A549 (cell line): ENCODE data around the gene SFXN3. TPM values are rescaled to one million over a fixed set of nuclear protein-coding genes. Genes with fewer than 3 reads are reported as not detected.

Experiments used
- ATAC-seq, 2 experiments: fragments of 200-7000 bp in 1 of 2; fragments of >200 bp in 1 of 2; cut with Nextera tagmentation in 1 of 2; cut with Tn5 transposase in 1 of 2; 3 replicates each; pipeline versions ENCODE4 v1.8.0 to v1.9.1; 2018 to 2020; ENCODE audit warnings: mild to moderate bottlenecking in 1 of 2, moderate library complexity in 1 of 2
- CTCF ChIA-PET: fragments of 300-600 bp; sonication (Branson Sonifier 250); formaldehyde crosslinking; extraction: SDS; loops from one replicate; lab custom pipeline; 2021; ENCODE audit warnings: antibody characterized with exemption, inconsistent platforms; lab: Yijun Ruan, JAX
- POLR2A ChIA-PET: fragments of 350-600 bp; formaldehyde crosslinking; extraction: SDS; loops from one replicate; lab custom pipeline; 2021; ENCODE audit warnings: antibody characterized with exemption, inconsistent platforms; lab: Yijun Ruan, JAX
- DNase-seq, 2 experiments: peaks; one replicate each; pipeline versions ENCODE4 v3.0.0 to v3.0.0-alpha.2; 2011 to 2016; ENCODE audit warnings: low read depth in 1 of 2, low spot score in 1 of 2
- FAIRE-seq: peaks from 2 replicates; lab custom pipeline; 2011; peaks lifted over from hg19 to GRCh38; lab: Jason Lieb, UNC
- H3K27ac ChIP-seq, 2 experiments: fragments of >200 bp; sonication (Bioruptor Twin); formaldehyde crosslinking; 3 replicates each; pipeline ENCODE4 v1.5.1; 2016 to 2017
- H3K4me1 ChIP-seq: fragments of >200 bp; sonication (Bioruptor Twin); formaldehyde crosslinking; 3 replicates; pipeline ENCODE4 v1.6.1; 2016
- H3K4me2 ChIP-seq: fragments of >200 bp; sonication (Bioruptor Twin); formaldehyde crosslinking; 3 replicates; pipeline ENCODE4 v1.6.1; 2016
- H3K4me3 ChIP-seq: fragments of >200 bp; sonication (Bioruptor Twin); formaldehyde crosslinking; 3 replicates; pipeline ENCODE4 v1.5.1; 2016
- H3K9me3 ChIP-seq: fragments of >200 bp; sonication (Bioruptor Twin); formaldehyde crosslinking; 3 replicates; pipeline ENCODE4 v1.6.1; 2016
- BHLHE40 ChIP-seq: IDR thresholded peaks from 2 replicates; pipeline ENCODE4 v1.6.1; 2012; ENCODE audit warnings: low read depth, low read length, inconsistent platforms
- CHD2 ChIP-seq: fragments of 150-350 bp; IDR thresholded peaks from 2 replicates; pipeline ENCODE4 v1.6.1; 2014; ENCODE audit warnings: low read length; ENCODE audit not compliant: partially characterized antibody
- CHD4 ChIP-seq: fragments of 200-600 bp; sonication (generic); IDR thresholded peaks from 2 replicates; pipeline ENCODE4 v1.6.1; 2016; ENCODE audit warnings: antibody characterized with exemption, mild to moderate bottlenecking, borderline replicate concordance
- EHMT2 ChIP-seq: fragments of 200-600 bp; sonication (generic); IDR thresholded peaks from 2 replicates; pipeline ENCODE4 v1.6.1; 2016; ENCODE audit warnings: antibody characterized with exemption, low read depth, mild to moderate bottlenecking, moderate library complexity
- EP300 ChIP-seq, 2 experiments: fragments of >200 bp; sonication (Bioruptor Twin); formaldehyde crosslinking; IDR thresholded peaks; 2 replicates in 1 of 2; 3 replicates in 1 of 2; pipeline ENCODE4 v1.6.1; 2016 to 2017
- FOSL2 ChIP-seq, 2 experiments: fragments of 450-650 bp in 1 of 2; fragments of >200 bp in 1 of 2; sonication (Bioruptor Twin) in 1 of 2; formaldehyde crosslinking; IDR thresholded peaks; 2 replicates each; pipeline versions ENCODE4 v1.5.0 to v1.6.1; 2016 to 2020; ENCODE audit warnings: mild to moderate bottlenecking in 1 of 2, moderate library complexity in 1 of 2
- JUN ChIP-seq, 2 experiments: fragments of >200 bp; sonication (Bioruptor Twin); formaldehyde crosslinking; IDR thresholded peaks; 2 replicates in 1 of 2; 3 replicates in 1 of 2; pipeline ENCODE4 v1.6.1; 2016 to 2017
- MAZ ChIP-seq: fragments of 150-350 bp; IDR thresholded peaks from 2 replicates; pipeline ENCODE4 v1.6.1; 2014; ENCODE audit warnings: antibody characterized with exemption, low read depth, low read length, borderline replicate concordance
- MYC ChIP-seq: IDR thresholded peaks from 2 replicates; pipeline ENCODE4 v1.6.1; 2012; ENCODE audit warnings: mild to moderate bottlenecking, inconsistent platforms, low read length, improper control_type of control experiment, borderline replicate concordance
- RAD21 ChIP-seq, 2 experiments: fragments of >200 bp in 1 of 2; sonication (Bioruptor Twin) in 1 of 2; formaldehyde crosslinking in 1 of 2; IDR thresholded peaks in 1 of 2; conservative IDR thresholded peaks in 1 of 2; 2 replicates in 1 of 2; 3 replicates in 1 of 2; pipeline ENCODE4 v1.6.1; 2012 to 2018; ENCODE audit warnings: inconsistent platforms in 1 of 2
- RFX5 ChIP-seq: fragments of 450-650 bp; IDR thresholded peaks from 2 replicates; pipeline ENCODE4 v1.7.1; 2014; ENCODE audit warnings: antibody characterized with exemption, mild to moderate bottlenecking, moderate library complexity
- SMC3 ChIP-seq: fragments of >200 bp; sonication (Bioruptor Twin); formaldehyde crosslinking; IDR thresholded peaks from 3 replicates; pipeline ENCODE4 v1.6.1; 2018; ENCODE audit warnings: inconsistent platforms
- SREBF2 ChIP-seq: fragments of 450-650 bp; IDR thresholded peaks from 2 replicates; pipeline ENCODE4 v1.6.1; 2014; ENCODE audit warnings: mild to moderate bottlenecking, moderate library complexity
- ZC3H11A ChIP-seq: fragments of 450-650 bp; IDR thresholded peaks from 2 replicates; pipeline ENCODE4 v1.6.1; 2014; ENCODE audit warnings: antibody characterized with exemption, mild to moderate bottlenecking
- ZFP36 ChIP-seq: fragments of 450-650 bp; IDR thresholded peaks from 2 replicates; pipeline ENCODE4 v1.6.1; 2014; ENCODE audit warnings: borderline replicate concordance; ENCODE audit not compliant: partially characterized antibody
- ZNF302 ChIP-seq: fragments of 250-450 bp; sonication (Bioruptor Pico); IDR thresholded peaks from 2 replicates; pipeline ENCODE4 v1.9.0; 2021; ENCODE audit warnings: inconsistent platforms, mild to moderate bottlenecking, moderate library complexity
- WGBS: methylation state at CpG from one replicate; pipeline ENCODE4 v1.1.6; 2017; ENCODE audit errors: missing lambda C conversion rate; 5-methylcytosine and 5-hydroxymethylcytosine counted together
- polyA plus RNA-seq, 4 experiments: library from polyadenylated mRNA; depleted of rRNA in 3 of 4; stranded (reverse); fragments of >200 nt; fragmentation: RNase III in 1 of 4; extraction: RNeasy Plus Mini Kit Qiagen cat#74134 plus additional on column Dnase treatment in 1 of 4; gene quantifications; 2 replicates in 3 of 4; 3 replicates in 1 of 4; pipeline ENCODE4 v1.2.3, GENCODE V29; 2011 to 2017
- TF ChIP-seq, protein P1 (sequence below): fragments of >200 bp; sonication (Bioruptor Twin); formaldehyde crosslinking; IDR thresholded peaks from 3 replicates; pipeline ENCODE4 v1.6.1; 2016
- TF ChIP-seq, protein P2 (sequence below): fragments of >200 bp; sonication (Bioruptor Twin); formaldehyde crosslinking; IDR thresholded peaks from 3 replicates; pipeline ENCODE4 v1.5.1; 2016

SFXN3 gene
- polyA plus RNA-seq, 2 of the 4 experiments (the other 2 are of a cell fraction) = 26.3 to 33.7 TPM

DNA sequence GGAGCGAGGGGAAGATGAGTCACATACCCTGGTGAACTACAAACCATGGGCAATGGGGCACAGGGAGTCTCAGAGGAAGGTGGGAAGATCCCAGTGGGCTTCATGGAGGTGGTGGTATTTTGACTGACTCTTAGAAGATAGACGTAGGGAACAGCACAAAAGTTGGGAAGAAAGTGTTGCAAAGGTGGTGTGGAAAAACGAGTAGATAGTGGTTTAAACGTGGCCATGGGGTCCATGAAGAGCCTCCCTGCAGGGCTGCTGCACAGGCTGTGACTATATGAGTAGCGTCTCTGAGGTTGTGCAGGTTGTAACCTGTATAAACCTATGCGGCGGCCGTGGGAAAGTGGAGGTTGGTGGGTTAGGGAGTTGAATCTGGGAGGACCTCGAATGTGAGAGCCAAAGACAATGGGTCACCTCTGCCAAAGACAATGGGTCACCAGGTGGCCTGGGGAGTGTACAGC, 17.6 kb upstream of the SFXN3 start:
- CTCF ChIA-PET = interaction anchor here (0.7 to 59.3 kb wide), 15 partner anchors 17 to 477 kb away, joined by 3 to 2364 read pairs (median 5); partner anchors contain the start of genes KAZALD1, LZTS2, MRPL43 and PDZD7
- ATAC-seq = no peak
- no peak for DNase-seq
- Histone ChIP-seq H3K4me1 (peaks cover 32% of the 10 kb centered on the region), H3K9me3 (no peaks in the 10 kb centered on the region), H3K27ac (peak overlapping the region; percentile 3 to 70; a peak in 4 of 6 replicates), H3K4me3 (no peak overlapping the region)
- TF ChIP-seq RFX5 = no peak
- peak; percentile 87 for TF ChIP-seq ZFP36
- TF ChIP-seq ZNF302 (CRISPR knock-in tag) = no peak
- TF ChIP-seq, protein P1, sequence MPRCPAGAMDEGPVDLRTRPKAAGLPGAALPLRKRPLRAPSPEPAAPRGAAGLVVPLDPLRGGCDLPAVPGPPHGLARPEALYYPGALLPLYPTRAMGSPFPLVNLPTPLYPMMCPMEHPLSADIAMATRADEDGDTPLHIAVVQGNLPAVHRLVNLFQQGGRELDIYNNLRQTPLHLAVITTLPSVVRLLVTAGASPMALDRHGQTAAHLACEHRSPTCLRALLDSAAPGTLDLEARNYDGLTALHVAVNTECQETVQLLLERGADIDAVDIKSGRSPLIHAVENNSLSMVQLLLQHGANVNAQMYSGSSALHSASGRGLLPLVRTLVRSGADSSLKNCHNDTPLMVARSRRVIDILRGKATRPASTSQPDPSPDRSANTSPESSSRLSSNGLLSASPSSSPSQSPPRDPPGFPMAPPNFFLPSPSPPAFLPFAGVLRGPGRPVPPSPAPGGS = no peak
- TF ChIP-seq, all 56 proteins: peak for 1
- peak overlapping the region; percentile 51 for H3K4me2 ChIP-seq
- POLR2A ChIA-PET = no interaction called here
- FAIRE-seq = no peak
- 49% methylated on average over 9 of the region's 9 CpGs for WGBS

DNA sequence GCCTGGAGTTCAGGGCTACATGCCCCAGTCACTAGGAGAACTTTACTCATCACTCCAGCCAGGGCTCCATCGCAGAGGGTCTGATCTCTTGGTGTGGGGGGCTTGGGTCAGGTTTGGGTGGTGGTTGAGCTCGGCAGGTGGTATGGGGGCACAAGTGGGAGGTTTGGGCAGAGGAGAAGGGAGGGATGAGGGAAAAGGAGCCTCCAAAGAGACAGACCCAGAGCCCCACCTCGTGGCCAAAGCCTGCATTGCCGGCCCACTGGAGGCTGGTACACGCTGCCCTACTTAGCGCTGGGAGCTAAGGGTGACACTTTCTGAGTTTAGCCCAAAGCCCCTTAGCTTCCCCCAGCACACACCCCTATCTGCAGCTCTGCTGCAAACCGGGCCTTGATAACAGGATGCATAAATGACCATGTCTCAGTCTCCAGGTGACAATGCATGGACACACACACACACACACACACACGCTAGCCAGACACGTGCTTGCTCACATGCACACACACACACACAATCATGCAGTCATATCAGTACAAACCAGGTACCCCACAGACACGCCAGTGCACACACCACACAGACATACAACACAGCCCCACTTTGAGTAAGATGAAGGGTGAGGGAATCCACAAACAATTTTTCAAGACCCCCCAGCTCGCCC, 16.7 kb upstream of the SFXN3 start:
- H3K4me3 ChIP-seq = no peak overlapping the region
- FAIRE-seq (no peak), ATAC-seq (peak; percentile 30 to 63; a peak in 3 of 6 replicates), DNase-seq (peak; percentile 71 to 82)
- peak; percentile 53; the same call in 1 of the 2 replicates for TF ChIP-seq MYC
- peak; percentile 61 for TF ChIP-seq SMC3
- no peak for TF ChIP-seq ZC3H11A
- peak; percentile 83 to 86 for TF ChIP-seq RAD21 (conservative IDR thresholded peaks at IDR 0.05 in 1 of 2, IDR thresholded peaks at IDR 0.05 in 1 of 2)
- no peak for TF ChIP-seq FOSL2 (IDR thresholded peaks at IDR 0.05)
- TF ChIP-seq FOSL2 (CRISPR knock-in tag; IDR thresholded peaks at IDR 0.05) = no peak
- TF ChIP-seq, protein P2, sequence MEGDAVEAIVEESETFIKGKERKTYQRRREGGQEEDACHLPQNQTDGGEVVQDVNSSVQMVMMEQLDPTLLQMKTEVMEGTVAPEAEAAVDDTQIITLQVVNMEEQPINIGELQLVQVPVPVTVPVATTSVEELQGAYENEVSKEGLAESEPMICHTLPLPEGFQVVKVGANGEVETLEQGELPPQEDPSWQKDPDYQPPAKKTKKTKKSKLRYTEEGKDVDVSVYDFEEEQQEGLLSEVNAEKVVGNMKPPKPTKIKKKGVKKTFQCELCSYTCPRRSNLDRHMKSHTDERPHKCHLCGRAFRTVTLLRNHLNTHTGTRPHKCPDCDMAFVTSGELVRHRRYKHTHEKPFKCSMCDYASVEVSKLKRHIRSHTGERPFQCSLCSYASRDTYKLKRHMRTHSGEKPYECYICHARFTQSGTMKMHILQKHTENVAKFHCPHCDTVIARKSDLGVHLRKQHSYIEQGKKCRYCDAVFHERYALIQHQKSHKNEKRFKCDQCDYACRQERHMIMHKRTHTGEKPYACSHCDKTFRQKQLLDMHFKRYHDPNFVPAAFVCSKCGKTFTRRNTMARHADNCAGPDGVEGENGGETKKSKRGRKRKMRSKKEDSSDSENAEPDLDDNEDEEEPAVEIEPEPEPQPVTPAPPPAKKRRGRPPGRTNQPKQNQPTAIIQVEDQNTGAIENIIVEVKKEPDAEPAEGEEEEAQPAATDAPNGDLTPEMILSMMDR = peak; percentile 79
- no peak for TF ChIP-seq SREBF2
- TF ChIP-seq EHMT2 = no peak
- TF ChIP-seq JUN (IDR thresholded peaks at IDR 0.05) = no peak
- 21% methylated on average over 11 of the region's 11 CpGs for WGBS
- H3K4me2 ChIP-seq = peak overlapping the region; percentile 9; the same call in 2 of the 3 replicates
- peak overlapping the region in 1 of 2 experiments; percentile 66; a peak in 3 of 6 replicates for H3K27ac ChIP-seq
- POLR2A ChIA-PET = interaction anchor here (1.3 to 1.6 kb wide), 3 partner anchors 17 to 27 kb away, joined by 4 to 5 read pairs (median 5); partner anchors contain the start of genes MRPL43, PDZD7, SFXN3 and TWNK
- no peaks in the 10 kb centered on the region for H3K9me3 ChIP-seq
- CTCF ChIA-PET = interaction anchor here (0.7 to 59.3 kb wide), 25 partner anchors 18 to 919 kb away, joined by 3 to 2364 read pairs (median 3); partner anchors contain the start of genes KAZALD1, LZTS2, MRPL43 and PDZD7
- H3K4me1 ChIP-seq = peaks cover 32% of the 10 kb centered on the region

DNA sequence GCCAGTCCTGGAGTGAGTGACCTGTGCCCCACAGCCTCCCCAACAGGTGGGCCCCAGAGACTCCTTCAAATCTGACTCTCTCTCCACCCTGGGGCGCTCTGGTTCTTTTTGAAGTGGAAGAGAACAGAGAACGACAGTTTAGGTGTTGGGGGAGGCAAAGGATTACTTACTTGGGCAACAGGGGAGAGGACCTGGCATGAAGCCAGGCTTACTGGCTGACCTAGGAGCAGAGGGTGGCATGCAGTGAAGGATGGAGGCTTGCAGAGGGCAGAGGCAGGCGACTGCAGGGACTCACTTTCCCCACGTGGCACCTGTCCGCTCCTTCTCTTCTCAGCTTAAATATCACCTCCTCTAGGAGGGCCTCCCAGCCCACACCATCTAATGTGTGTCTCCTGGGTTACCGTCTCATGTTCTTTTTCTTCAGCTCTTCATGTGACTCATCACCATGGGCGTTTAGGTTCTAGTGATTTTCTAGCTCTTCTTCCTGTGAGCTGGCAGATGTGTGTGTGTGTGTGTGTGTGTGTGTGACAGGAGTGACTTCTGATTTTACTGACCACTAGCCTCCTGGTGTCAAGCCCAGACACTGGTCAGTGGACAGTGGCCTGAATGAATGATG, 16.0 kb upstream of the SFXN3 start:
- WGBS = 44% methylated on average over 6 of the region's 7 CpGs
- ChIA-PET POLR2A (interaction anchor here (0.9 to 1.6 kb wide), 4 partner anchors 9 to 28 kb away, joined by 4 to 5 read pairs (median 4); partner anchors contain the start of genes MRPL43, PDZD7, SFXN3 and TWNK), CTCF (interaction anchor here (0.7 to 59.3 kb wide), 20 partner anchors 18 to 918 kb away, joined by 3 to 2364 read pairs (median 4); partner anchors contain the start of genes KAZALD1, LZTS2, MRPL43 and PDZD7)
- H3K4me1 ChIP-seq = peaks cover 32% of the 10 kb centered on the region
- peak overlapping the region in 1 of 2 experiments; percentile 44; a peak in 1 of 6 replicates for H3K27ac ChIP-seq
- no peak for ATAC-seq
- no peaks in the 10 kb centered on the region for H3K9me3 ChIP-seq
- TF ChIP-seq FOSL2 (IDR thresholded peaks at IDR 0.05) = no peak
- TF ChIP-seq FOSL2 (CRISPR knock-in tag; IDR thresholded peaks at IDR 0.05) = peak; percentile 41; the same call in 1 of the 2 replicates
- no peak for TF ChIP-seq BHLHE40
- peak; percentile 86 for TF ChIP-seq ZFP36
- no peak for TF ChIP-seq EP300 (IDR thresholded peaks at IDR 0.05)
- no peak for TF ChIP-seq MAZ
- TF ChIP-seq CHD2 = no peak
- TF ChIP-seq, protein P2 = no peak
- TF ChIP-seq CHD4 = no peak
- H3K4me3 ChIP-seq = no peak overlapping the region
- H3K4me2 ChIP-seq = peak overlapping the region; percentile 7; the same call in 2 of the 3 replicates
- no peak for FAIRE-seq
- peak in 1 of 2 experiments; percentile 62 for DNase-seq
